Activated CD4-positive, alpha-beta T cell treated with anti-CD3 and anti-CD28 coated beads for 36 hours (primary cell): Measurements from ENCODE around the gene HK3. TPM values are rescaled to one million over a fixed set of nuclear protein-coding genes. Genes with fewer than 3 reads are reported as not detected.

Source experiments
- ATAC-seq: fragments of 200-7000 bp; cut with Tn5 transposase; one replicate; pipeline ENCODE4 v1.10.0; 2021; ENCODE audit warnings: mild to moderate bottlenecking, moderate library complexity
- CTCF ChIA-PET: fragments of 350-600 bp; sonication (Branson Sonifier 250); formaldehyde crosslinking; loops from one replicate; lab custom pipeline; 2021; ENCODE audit warnings: antibody characterized with exemption; lab: Charles Lee
- POLR2A ChIA-PET: fragments of 350-600 bp; sonication (Branson Sonifier 250); formaldehyde crosslinking; loops from one replicate; lab custom pipeline; 2021; ENCODE audit warnings: antibody characterized with exemption, inconsistent platforms; lab: Charles Lee
- DNase-seq: peaks from one replicate; pipeline ENCODE4 v3.0.0-alpha.2; 2020
- H3K27ac Mint-ChIP-seq: one replicate; pipeline ENCODE4 v1.8.0; 2021; ENCODE audit warnings: mixed read lengths
- H3K27me3 Mint-ChIP-seq: one replicate; pipeline ENCODE4 v1.8.0; 2021; ENCODE audit warnings: mixed read lengths
- H3K36me3 Mint-ChIP-seq: one replicate; pipeline ENCODE4 v1.8.0; 2021; ENCODE audit warnings: low read depth, mixed read lengths
- H3K4me1 Mint-ChIP-seq: one replicate; pipeline ENCODE4 v1.8.0; 2021; ENCODE audit warnings: mixed read lengths
- H3K4me3 Mint-ChIP-seq: one replicate; pipeline ENCODE4 v1.8.0; 2021; ENCODE audit warnings: mild to moderate bottlenecking, moderate library complexity, mixed read lengths
- H3K9me3 Mint-ChIP-seq: one replicate; pipeline ENCODE4 v1.8.0; 2021; ENCODE audit warnings: low read depth, mixed read lengths
- intact Hi-C, 2 experiments: fragments of 100-400 bp; cut with DNase I in 1 of 2; cut with micrococcal nuclease in 1 of 2; formaldehyde crosslinking; loops; one replicate each; pipeline versions ENCODE4 v1.14.2 to v1.15.1; 2022 to 2024; cut with DNase I, micrococcal nuclease
- total RNA-seq, 2 experiments: library from RNA; stranded (reverse); gene quantifications; one replicate each; pipeline ENCODE4 v1.2.3, GENCODE V29; 2021

The HK3 gene
- total RNA-seq, 2 experiments from 2014 or later: not detected

- Mint-ChIP-seq H3K4me3 (no peak overlapping the region), H3K27ac (no peak overlapping the region), H3K27me3 (no peaks in the 10 kb centered on the region), H3K4me1 (no peaks in the 10 kb centered on the region), H3K9me3 (no peaks in the 10 kb centered on the region), H3K36me3 (no peaks in the 10 kb centered on the region)
- no peak for ATAC-seq
- DNase-seq: no peak
- CTCF ChIA-PET: no interaction called here
- POLR2A ChIA-PET: no interaction called here
- intact Hi-C loops: no loop called here
Observed at GRCh38 chr5:176891331-176891958, 7.7 kb downstream of the HK3 start.

GRCh38 chr5:176890455-176891330, 8.5 kb downstream of the HK3 start:
- Mint-ChIP-seq H3K4me1 (no peaks in the 10 kb centered on the region), H3K27me3 (no peaks in the 10 kb centered on the region), H3K36me3 (no peaks in the 10 kb centered on the region), H3K4me3 (no peak overlapping the region), H3K27ac (no peak overlapping the region), H3K9me3 (no peaks in the 10 kb centered on the region)
- POLR2A ChIA-PET: no interaction called here
- CTCF ChIA-PET: no interaction called here
- DNase-seq: no peak
- intact Hi-C loops: no loop called here
- ATAC-seq: no peak

- ChIA-PET POLR2A (no interaction called here), CTCF (no interaction called here)
- no peaks in the 10 kb centered on the region for H3K27me3 Mint-ChIP-seq
- ATAC-seq (no peak), DNase-seq (no peak)
- intact Hi-C loops: no loop called here
- H3K4me1 Mint-ChIP-seq: peaks cover 2% of the 10 kb centered on the region
- no peaks in the 10 kb centered on the region for H3K9me3 Mint-ChIP-seq
- H3K4me3 Mint-ChIP-seq: no peak overlapping the region
- H3K36me3 Mint-ChIP-seq: no peaks in the 10 kb centered on the region
- H3K27ac Mint-ChIP-seq: no peak overlapping the region
Observed at GRCh38 chr5:176889321-176890280, 9.5 kb downstream of the HK3 start.

DNA sequence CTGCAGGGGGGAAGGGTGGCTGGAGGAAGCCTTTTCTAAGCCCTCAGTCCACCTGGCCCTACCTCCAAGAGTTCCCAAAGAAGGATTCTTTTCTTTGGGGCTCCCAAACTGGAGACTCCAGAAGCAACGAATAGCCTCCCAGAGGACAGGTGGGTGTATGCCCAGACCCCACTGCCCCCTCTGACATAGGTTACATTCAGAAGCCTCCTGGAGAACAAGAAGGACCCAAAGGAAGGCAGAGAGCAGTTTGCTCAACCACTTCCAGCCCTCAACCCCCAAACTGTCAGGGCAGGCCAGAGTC, 10.3 kb downstream of the HK3 start:
- CTCF ChIA-PET: no interaction called here
- no peak for DNase-seq

DNA sequence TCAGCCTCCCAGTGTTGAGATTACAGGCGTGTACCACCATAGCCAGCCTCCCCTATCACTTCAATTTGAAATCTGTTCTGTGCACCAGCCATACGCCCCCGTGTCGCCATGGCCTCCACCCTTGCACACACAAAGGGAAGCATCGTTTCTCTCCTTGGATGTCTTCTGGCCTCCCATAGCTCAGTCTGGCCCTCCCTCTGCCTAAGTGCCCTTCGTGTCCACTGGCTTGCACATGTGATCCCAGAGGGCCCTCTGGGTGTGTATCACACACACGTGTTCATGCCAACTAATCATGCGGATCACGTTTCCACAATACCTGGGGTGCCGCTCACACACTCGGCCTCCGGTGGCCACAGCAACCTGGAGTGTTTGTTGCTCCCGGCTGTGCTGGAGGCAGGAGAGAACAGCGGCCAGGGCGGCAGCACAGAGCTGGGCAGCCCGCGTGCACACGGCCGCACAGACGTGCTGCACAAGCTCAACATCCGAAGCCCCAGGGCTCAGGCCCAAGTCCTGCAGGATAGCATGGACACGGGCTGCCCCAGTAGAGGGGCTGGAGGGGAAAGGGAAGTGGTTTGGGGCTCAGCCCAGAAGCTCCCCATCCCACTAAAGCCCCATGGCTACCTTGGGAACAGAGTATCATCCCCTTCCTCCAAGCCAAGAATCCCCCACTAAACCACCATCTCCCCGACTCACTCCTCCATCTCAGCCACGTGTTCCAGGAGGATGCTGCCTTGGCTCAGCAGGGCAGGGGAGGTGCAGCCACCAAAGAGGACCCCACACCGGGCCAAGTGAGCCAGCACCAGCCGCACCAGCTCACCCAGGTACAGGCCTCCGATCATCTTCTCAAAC, 10.9 kb downstream of the HK3 start:
- no peaks in the 10 kb centered on the region for H3K36me3 Mint-ChIP-seq
- intact Hi-C loops: no loop called here
- H3K4me1 Mint-ChIP-seq: peaks cover 3% of the 10 kb centered on the region
- no peak overlapping the region for H3K4me3 Mint-ChIP-seq
- CTCF ChIA-PET: no interaction called here
- H3K27me3 Mint-ChIP-seq: no peaks in the 10 kb centered on the region
- H3K27ac Mint-ChIP-seq: no peak overlapping the region
- ATAC-seq (no peak), DNase-seq (no peak)
- H3K9me3 Mint-ChIP-seq: no peaks in the 10 kb centered on the region
- POLR2A ChIA-PET: interaction anchor here (0.6 kb wide), 1 partner anchor 9 kb away, joined by 3 read pairs; no protein-coding TSS in a partner anchor

More for the DNA sequence above, 10.3 kb downstream of the HK3 start:
- Mint-ChIP-seq H3K27ac (no peak overlapping the region), H3K36me3 (no peaks in the 10 kb centered on the region), H3K9me3 (no peaks in the 10 kb centered on the region), H3K27me3 (no peaks in the 10 kb centered on the region), H3K4me3 (no peak overlapping the region), H3K4me1 (peaks cover 3% of the 10 kb centered on the region)
- intact Hi-C loops: no loop called here
- no peak for ATAC-seq
- POLR2A ChIA-PET: no interaction called here

GRCh38 chr5:176887252-176887849, 11.8 kb downstream of the HK3 start:
- H3K9me3 Mint-ChIP-seq: no peaks in the 10 kb centered on the region
- no peaks in the 10 kb centered on the region for H3K27me3 Mint-ChIP-seq
- CTCF ChIA-PET: no interaction called here
- POLR2A ChIA-PET: no interaction called here
- ATAC-seq (no peak), DNase-seq (no peak)
- H3K36me3 Mint-ChIP-seq: no peaks in the 10 kb centered on the region
- intact Hi-C loops: no loop called here
- peaks cover 3% of the 10 kb centered on the region for H3K4me1 Mint-ChIP-seq
- no peak overlapping the region for H3K27ac Mint-ChIP-seq
- no peak overlapping the region for H3K4me3 Mint-ChIP-seq

GRCh38 chr5:176886336-176887251, 12.6 kb downstream of the HK3 start:
- intact Hi-C loops: no loop called here
- CTCF ChIA-PET: interaction anchor here (0.7 kb wide), 1 partner anchor 500 kb away, joined by 3 read pairs; no protein-coding TSS in a partner anchor

GRCh38 chr5:176884571-176884890, 14.6 kb downstream of the HK3 start:
- Mint-ChIP-seq H3K4me3 (no peak overlapping the region), H3K4me1 (peaks cover 3% of the 10 kb centered on the region), H3K9me3 (no peaks in the 10 kb centered on the region), H3K36me3 (no peaks in the 10 kb centered on the region), H3K27ac (no peak overlapping the region), H3K27me3 (no peaks in the 10 kb centered on the region)
- ChIA-PET POLR2A (no interaction called here), CTCF (interaction anchor here (1.4 kb wide), 1 partner anchor 10 kb away, joined by 3 read pairs; no protein-coding TSS in a partner anchor)
- no peak for ATAC-seq
- intact Hi-C loops: no loop called here
- DNase-seq: no peak

More at GRCh38 chr5:176886336-176887251, 12.6 kb downstream of the HK3 start:
- Mint-ChIP-seq H3K27ac (no peak overlapping the region), H3K4me1 (peaks cover 3% of the 10 kb centered on the region), H3K36me3 (no peaks in the 10 kb centered on the region), H3K9me3 (no peaks in the 10 kb centered on the region), H3K4me3 (no peak overlapping the region), H3K27me3 (no peaks in the 10 kb centered on the region)
- ATAC-seq: no peak
- POLR2A ChIA-PET: interaction anchor here (0.7 kb wide), 1 partner anchor 118 kb away, joined by 4 read pairs; no protein-coding TSS in a partner anchor
- DNase-seq: no peak

- DNase-seq (no peak), ATAC-seq (no peak)
- no peaks in the 10 kb centered on the region for H3K9me3 Mint-ChIP-seq
- no peak overlapping the region for H3K27ac Mint-ChIP-seq
- intact Hi-C loops: no loop called here
- H3K4me1 Mint-ChIP-seq: peaks cover 3% of the 10 kb centered on the region
- ChIA-PET CTCF (interaction anchor here (1.4 kb wide), 1 partner anchor 9 kb away, joined by 3 read pairs; no protein-coding TSS in a partner anchor), POLR2A (no interaction called here)
- H3K36me3 Mint-ChIP-seq: no peaks in the 10 kb centered on the region
- no peak overlapping the region for H3K4me3 Mint-ChIP-seq
- H3K27me3 Mint-ChIP-seq: no peaks in the 10 kb centered on the region
Observed at GRCh38 chr5:176883700-176884570, 15.2 kb downstream of the HK3 start.
